Stimulated activated naive CD4-positive, alpha-beta T cell treated with Interleukin-2 at 50 U/mL for 16 hours (primary cell): ENCODE measurements around the gene ACOXL.

Source experiments
- DNase-seq: peaks from one replicate; lab custom pipeline; 2025; lab: John Stamatoyannopoulos, UW

The ACOXL gene

DNA sequence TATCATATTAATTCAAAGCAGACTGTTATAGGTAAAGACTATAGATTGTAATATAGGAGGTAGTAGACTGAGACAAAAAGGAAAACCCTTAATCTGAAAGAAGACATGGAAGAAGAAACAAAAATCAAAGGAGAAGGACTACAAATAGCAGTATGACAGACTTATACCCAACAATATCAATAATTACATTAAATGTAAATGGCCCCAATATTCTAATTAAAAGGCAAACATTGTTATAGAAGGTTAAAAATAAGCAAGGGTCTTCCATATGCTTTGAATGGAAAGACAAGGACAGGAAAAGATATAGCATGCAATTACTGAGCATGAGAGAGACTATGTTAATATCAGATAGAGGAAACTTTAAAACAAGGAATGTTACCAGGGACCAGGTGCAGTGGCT is 278.8 kb downstream of the ACOXL start:
- DNase-seq, result no peak

DNA sequence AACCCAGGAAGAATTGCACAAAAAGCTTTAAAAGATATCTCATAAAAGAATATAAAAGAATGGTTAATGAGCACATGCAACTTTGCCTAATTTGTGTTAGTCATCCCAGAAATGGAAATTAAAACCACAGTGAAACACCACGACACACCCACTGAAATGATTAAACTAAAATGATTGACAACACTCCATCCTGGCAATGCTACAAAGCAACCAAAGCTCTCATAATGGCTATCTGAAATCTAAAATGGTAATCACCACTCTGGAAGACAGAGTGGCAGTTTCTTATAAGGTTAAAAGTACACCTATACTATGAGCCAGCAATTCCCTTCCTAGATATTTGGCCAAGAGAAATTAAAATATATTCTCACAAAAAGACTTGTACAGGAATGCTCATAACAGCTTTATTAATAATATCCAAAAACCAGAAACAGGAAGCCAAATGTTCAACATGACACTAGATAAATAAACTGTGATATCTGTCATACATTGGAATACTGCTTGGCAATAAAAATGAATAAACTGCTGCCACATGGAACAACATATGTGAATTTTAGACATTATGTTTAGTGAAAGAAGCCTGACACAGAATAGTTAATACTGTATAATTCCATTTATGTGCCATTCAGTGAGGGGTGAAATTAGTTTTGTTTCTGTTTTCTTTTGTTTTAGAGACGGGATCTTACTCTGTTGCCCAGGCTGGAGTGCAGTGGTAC is 283.1 kb downstream of the ACOXL start:
- no peak for DNase-seq

DNA sequence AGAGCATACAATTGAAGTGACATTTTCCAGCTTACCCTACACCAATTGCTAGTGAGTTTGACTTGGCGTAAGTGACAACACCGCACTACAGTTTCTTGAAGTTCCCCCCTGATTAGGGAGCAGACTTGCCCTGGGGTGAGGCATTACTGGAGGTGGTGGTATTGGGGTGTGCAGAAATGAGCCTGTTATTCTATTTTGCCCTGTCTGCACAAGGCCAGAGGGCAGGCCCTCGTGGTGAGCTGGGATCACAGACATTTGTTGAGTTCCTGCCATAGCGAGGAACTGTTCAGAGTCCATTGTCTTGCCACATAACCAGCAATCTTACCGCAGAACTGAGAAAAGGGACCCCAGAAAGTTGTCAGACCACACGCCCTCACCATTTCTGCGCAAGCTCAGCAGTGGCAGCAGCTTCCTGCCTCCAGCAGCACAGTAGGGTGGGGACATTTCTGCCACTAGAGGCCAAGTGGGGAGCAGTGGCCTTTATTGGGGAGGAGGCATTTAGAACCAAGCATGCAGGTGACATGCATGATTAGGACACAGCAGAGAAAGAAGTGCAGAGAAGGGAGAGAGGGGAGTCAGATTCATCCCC is 284.8 kb downstream of the ACOXL start:
- no peak for DNase-seq

DNA sequence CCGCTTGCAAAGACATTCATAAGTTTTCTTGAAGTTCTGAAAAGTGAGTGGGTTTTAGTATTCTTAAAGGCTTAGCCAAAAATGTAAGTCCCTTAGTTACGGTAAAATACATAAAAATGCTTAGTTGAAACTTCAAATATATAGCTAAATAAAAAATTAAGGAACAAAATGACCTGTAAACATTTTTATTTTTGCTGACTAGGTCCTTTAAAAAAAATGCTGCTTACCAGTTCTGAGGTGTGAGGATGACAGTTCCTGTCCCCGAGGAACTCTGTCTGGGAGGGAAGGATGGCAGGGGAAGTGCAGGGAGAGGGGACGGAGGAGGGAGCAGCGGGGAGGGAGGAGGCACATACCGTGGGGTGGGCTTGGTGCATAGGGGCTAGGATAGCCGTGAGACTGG is 285.5 kb downstream of the ACOXL start:
- DNase-seq, result no peak

DNA sequence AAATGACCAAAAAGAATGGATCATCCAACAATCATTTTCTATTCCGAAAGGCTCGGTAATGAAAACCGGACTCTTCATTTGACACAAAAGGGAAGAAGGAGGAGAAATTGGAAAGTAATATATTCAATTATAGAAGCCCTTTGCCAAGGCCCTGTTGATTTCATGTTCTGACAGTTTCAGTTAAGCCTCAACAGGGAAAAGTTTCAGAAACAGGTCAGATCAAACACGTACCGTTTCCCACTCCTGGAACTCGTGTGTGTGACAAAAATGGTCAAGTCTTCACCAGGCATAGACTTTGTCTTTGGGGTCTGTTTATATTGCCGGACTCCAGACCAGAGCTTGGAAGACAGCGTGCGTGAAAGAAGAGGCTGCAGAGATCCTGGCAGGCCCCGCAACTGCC is 287.0 kb downstream of the ACOXL start:
- DNase-seq, result no peak

DNA sequence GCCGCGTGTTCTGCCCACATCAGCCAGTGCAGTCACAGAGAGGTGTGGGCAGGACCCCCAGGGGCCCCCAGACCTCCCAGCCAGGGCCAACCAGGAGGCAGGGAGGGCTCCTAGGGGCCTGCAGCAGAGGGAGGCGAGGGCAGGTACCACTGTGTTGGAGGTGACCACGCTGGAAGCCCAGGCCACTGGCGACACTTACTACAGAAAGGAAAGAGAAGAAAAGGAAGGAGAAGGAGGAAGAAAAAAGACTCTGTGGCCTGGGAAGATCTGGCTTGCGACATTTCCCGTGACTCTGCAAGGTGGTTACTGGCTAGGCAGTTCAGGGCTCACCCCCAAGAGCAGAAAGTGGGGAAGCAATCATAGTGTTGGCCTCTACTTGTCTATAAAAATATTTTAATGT is 290.3 kb downstream of the ACOXL start:
- no peak for DNase-seq

DNA sequence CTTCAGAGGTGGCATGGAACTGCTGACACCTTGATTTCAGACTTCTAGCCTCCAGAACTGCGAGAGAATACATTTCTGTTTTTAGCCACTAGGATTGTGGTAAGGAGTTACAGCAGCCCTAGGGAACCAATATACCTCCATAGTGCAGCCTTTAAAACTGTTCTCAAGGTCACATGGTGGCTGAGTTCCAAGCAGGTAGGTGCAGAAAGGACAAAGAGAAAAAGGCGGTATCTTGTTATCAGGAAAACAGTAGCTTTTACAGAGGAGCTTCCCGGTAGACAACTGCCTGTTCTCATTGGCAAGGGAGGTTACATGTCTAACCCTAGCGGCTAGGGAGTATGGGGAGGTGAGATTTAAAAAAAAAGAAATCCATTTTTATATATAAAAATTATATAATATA is 292.1 kb downstream of the ACOXL start:
- no peak for DNase-seq

DNA sequence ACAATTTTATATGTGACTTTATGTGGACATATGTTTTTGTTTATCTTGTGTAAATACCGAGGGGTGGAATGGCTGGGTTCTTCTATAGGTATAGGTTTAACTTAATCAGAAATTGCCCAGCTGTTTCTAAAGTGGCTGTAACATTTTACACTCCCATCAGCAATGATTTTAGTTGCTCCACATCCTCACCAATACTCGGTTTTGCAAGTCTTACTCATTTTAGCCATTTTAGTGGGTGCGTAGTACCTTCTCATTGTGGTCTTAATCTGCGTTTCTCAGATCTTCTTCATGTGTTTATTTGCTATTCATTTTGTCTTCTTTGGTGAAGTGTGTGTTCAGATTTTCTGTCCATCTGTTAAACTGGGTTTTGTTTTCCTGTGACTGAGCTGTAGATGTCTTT is 292.9 kb downstream of the ACOXL start:
- DNase-seq, result no peak

DNA sequence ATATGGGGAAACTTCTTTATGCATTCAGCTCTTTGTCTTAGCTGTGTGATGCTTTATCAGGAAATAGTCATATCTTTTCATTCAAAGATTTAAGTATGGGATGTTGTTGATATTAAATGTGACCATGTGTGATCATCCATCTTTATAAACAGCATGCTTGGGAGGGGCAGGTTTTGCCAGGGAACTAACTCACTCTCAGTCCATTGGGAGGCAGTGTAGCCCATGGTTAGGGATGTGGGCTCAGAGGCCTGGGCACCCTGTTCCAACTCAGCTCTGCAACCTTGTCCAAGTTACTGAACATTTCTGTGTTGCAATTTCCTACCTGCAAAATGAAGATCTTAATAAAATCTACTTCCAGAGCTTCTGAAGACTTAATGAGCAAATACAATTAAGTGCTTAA is 296.3 kb downstream of the ACOXL start:
- no peak for DNase-seq

DNA sequence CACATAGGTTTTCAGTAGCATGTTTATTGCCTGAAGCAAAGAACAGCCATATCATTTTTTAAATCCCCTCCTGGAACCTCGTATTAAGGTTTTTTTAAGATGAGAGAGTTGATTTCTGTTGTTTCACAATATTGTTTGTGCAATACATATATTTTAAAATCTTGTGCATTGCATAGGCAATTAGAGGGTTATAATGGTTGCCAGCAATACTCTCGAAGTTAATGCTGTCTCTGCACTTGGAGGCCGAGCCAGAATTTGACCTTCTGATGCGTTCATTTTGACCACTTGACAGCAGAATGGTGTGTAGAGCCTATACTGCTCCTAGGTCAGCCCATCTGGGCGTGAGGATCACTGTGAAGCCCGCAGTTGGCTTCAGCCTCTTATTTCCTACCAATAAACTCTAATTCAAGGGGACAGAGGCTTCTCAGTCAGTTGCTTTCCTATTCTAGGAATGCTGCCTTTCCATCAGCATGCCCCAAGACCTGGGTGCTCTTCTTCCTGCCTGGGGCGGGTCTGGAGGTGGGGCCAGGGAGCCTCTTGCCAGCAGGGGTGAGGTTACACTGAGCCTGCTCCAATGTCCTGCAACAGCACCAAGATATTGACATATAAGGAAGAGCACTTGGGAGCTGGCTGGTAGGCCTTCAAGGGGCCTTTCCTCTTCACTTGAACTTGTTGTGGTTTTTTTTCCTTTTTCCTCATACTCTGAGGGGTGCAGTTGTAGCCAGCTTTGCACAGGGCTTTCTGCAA is 297.0 kb downstream of the ACOXL start:
- no peak for DNase-seq

DNA sequence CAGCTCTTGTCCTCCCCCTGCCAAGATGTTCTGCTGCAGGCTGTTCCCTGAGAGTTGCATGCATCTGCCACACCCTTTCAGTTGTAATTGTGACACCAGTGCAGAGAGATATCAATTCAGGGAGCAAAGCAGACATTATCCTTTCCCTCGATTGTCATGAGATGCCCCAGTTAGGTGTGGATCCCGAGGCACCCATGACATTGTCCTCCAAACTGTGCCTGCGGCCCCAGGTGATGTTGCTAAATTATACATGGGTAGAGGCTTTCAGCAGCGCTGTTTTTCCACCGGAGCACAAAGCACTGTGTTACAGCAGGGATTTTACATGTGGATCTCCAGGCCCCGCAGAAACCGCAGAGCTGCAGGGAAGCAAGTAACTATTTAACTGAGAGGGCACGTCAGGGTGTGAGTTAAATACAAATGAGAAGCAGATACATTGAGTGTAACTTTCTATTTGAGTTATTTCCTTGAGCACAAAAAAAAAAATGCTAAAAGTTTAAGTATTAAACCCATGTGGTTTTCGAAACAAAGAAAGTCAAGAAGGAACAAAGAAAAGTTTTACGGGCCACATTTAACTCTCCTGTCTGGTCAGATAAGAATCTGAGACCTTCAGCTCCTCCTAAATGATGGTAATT is 298.0 kb downstream of the ACOXL start:
- no peak for DNase-seq

DNA sequence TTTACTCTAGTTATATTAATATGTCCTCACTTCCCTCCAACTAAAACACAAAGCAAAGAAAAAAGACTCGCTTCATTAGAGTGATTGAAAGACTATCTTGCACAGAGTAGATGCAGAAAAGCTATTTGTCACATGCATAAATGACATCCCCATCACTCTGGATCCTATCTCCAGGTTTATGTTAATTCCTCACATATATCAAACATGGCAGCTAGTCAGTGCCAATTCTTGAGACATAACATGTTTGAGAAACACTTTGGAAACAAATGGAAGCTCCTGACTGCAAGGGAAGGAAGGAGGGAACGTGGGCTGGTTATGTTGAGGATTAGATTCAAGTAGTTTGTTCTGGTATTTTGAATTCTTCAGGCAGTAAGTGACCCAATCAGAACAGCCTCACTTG is 298.6 kb downstream of the ACOXL start:
- no peak for DNase-seq

DNA sequence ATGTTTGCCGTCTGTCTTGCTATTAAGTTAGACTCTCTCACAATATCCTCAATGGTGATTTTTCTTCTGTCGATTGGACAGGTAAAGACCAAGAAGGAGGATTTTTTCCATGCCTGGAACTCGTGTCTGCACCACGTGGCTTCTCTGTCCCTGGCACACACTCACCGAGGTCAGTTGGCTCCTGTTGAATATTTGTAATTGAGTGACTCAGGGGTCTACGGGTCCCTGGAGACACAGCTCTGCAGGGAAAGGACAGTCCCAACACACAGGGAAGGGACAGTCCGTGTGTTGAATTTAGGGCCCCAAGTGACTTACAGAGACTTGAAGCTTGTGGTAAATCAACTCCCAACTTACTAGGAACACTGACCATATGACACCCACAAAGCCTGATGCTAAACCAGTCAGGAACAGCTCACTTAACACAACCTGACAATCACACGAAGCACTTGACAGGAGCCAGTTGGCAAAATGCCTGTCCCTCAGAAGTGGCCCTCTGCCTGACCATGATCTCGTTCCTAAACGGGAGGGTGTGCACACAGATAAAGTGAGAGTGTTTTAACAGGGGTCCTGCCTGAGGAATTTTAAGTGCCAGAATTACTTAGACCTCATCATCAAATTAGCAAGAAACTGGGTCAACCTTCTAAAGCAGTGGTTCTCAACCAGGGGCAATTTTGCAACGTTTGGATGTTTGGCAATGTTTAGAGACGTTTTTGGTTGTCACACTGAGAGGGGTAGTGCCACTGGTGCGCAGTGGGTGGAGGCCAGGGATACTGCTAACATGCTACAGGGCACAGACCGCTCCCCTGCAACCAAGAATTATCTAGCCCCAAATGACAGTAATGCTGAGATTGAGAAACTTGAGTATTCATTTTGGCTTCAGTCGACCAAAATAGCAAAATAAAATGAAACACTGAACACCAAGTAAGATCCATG is 299.4 kb downstream of the ACOXL start:
- DNase-seq, result no peak

DNA sequence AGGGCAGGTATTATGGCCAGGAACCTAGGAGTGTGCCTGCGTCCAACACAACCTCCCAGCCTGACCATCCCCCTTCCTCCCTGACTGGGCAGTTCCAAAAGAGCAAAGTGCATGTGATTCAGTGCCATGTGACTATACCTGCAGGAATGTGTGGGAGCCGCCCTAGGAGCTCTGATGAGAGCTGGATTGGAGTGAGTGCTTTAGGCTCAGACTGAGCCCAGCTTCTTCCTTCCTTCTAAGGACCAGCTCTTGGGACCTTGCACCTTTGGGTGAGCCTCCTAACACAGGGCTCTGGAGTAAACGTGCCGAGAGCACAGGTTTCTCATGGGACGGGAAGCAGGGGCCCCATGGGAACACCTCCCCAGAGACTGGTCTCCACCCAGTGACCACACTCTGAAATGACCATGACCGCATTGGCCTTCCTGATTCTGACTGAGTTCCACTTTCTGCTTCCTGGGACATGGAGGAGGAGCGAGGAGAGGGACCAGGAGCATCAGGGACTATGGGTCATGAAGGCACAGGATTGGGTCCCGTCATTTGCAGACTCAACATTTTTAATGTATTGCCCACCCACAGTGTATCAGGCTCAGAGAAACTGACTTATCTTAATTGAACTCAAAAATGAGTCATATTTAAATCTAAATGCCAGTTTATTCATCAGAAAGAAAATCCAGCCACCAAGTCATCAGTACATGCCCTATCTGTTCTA is 300.5 kb downstream of the ACOXL start:
- no peak for DNase-seq

DNA sequence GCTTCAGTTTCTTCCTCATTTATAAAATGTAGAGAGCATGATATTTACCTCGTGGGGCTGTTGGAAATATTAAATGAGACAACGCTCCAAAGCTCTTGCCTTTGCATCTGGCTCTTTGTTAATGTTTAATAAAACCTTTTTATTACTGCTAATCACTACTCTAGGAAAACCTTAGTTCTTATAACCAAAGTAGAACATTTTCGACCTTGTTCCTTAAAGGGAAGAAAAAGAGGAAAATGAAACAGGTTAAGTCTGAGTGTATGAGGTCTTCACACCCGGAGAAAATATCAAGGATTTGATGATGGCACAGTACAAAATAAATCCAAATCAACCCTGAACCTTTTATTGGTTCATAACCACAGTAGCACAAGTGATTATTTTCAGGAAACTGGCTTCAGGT is 301.8 kb downstream of the ACOXL start:
- no peak for DNase-seq

DNA sequence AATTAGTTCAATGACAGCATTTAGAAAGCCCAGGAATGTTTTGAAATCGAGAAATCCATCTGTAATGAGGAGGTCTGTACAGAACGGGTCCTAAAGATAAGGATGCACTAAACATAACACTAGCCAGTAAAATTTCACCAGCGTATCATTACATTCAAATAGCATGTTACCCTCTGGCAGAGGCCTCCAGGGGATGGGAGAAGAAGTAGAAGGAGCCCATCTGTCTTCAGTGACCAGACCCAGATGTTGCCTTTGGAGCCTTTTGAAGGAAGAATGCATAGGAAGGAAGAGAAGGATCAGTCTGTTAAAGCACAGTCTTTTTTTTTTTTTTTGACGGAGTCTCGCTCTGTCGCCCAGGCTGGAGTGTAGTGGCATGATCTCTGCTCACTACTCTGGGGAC is 302.2 kb downstream of the ACOXL start:
- no peak for DNase-seq

DNA sequence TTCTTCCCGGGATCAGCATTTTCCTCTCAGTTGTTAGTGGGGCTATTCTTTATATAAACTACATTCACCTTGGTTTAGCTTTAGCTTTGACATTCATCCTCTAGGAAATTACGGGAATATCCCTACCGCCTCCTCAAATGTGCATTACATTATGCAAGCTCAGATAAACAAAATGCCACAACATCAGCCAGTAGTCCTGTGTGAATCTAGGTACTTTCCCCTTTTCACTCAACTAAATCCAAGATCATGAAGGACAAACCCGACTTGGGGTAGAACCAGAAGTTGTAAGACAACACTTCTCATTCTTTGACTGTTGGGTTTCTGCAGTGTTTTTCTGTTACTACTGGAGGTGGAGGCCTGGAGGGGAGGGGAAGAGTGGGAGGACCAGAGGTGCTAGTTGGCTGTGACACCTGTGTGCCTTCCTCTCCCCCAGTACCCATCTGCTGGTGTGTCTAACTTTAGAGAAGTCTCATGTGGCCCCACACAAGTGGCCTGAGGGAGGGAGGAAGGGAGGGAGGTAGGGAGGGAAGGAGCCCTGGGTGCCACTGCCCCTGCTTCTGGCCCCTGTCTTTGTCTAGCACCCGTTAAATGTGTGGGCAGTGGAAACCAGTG is 303.6 kb downstream of the ACOXL start:
- DNase-seq, result no peak

DNA sequence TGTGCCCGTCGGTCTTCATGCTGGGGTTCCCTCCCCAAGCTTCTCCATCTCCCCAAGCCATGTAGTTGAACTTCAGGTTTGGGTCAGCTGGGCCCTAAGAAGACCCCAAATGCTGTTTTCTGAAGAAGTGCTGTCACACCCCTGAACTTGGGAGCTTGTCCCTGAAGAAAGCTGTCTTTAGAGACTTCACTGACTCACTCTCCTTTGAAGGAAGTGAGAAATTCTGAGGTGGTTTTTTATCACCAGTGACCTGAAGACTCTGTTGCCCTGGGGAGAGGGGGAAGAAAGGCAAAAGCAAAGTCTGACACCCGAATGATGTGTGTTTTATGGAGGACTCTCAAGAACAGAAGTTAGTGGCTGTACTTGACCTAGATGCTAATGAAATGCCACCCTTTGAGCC is 304.8 kb downstream of the ACOXL start:
- DNase-seq, result no peak

DNA sequence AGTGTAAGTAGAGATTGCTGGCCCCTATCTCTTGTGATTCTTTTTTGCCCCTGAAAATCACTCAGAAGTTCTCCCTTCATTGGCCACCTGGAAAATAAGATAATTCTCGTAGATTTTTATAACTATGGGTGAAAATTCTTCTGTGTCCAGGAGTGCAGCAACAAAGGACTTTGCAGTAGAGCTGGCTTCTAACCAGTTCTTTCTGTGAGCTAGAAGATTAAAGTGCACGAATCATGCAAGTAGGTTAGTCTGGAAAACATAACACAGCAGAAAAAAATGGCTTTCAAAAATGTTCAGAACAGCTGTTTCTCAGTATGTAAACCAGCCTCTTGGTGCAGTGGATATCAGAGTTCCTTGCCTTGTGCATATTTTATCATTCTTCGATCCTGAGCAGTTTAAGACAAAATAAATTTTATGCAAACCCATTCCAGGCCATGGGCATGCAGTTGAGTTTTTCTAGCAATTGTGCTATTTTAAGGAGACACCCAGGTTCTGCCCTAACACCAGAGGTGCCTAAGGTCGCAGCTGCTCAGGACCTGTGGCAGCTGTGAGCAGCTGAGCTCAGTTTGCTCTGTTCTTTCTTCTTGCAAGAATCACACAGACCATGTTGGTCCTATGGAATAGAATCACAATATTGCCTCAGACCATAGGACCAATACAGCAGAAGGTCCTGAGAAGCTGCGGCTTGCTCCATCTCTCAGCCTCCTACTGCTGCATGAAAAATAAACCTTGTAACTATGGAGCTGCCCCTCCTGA is 307.4 kb downstream of the ACOXL start:
- no peak for DNase-seq
